ENCODE results near the gene ARSH.
"Not testable (repeated sequence)": the region's sequence is repeated elsewhere in the genome, so short reads cannot be mapped to it uniquely, and the experiment has no call there.

Gene ARSH

GRCh38 chrX:3006495-3006894 lies at the start of gene ARSH:
Gene ARSH (plus strand): TSS chrX:3006546. CDS start chrX:3006613, 67 bp downstream.
- no peak for DNase-seq

- no peak for DNase-seq
Observed at GRCh38 chrX:2958199-2958598, 48.1 kb upstream of the ARSH start.

GRCh38 chrX:2960861-2961515 lies 45.4 kb upstream of the ARSH start:
- DNase-seq: no peak

GRCh38 chrX:2962381-2962780 lies 44.0 kb upstream of the ARSH start:
- DNase-seq: no peak

GRCh38 chrX:2963449-2963848 lies 42.9 kb upstream of the ARSH start:
- DNase-seq: not testable (repeated sequence)

GRCh38 chrX:2963992-2964794 lies 42.2 kb upstream of the ARSH start:
- not testable (repeated sequence) for DNase-seq

GRCh38 chrX:2965965-2966364 lies 40.4 kb upstream of the ARSH start:
- no peak for DNase-seq

GRCh38 chrX:2967012-2967411 lies 39.3 kb upstream of the ARSH start:
- DNase-seq: peak; percentile 43

GRCh38 chrX:2967584-2967983 lies 38.8 kb upstream of the ARSH start:
- DNase-seq: no peak

- DNase-seq: no peak
Observed at GRCh38 chrX:2967998-2968909, 38.1 kb upstream of the ARSH start.

- DNase-seq: no peak
Observed at GRCh38 chrX:2969021-2969420, 37.3 kb upstream of the ARSH start.

GRCh38 chrX:2972391-2972790 lies 34.0 kb upstream of the ARSH start:
- no peak for DNase-seq

GRCh38 chrX:2974961-2975360 lies 31.4 kb upstream of the ARSH start:
- no peak for DNase-seq

GRCh38 chrX:2978639-2979038 lies 27.7 kb upstream of the ARSH start:
- DNase-seq: not testable (repeated sequence)

- no peak for DNase-seq
Observed at GRCh38 chrX:2984342-2984741, 22.0 kb upstream of the ARSH start.

GRCh38 chrX:2989565-2989964 lies 16.8 kb upstream of the ARSH start:
- no peak for DNase-seq

GRCh38 chrX:3010532-3010931 lies 4.2 kb downstream of the ARSH start:
- no peak for DNase-seq

- no peak for DNase-seq
Observed at GRCh38 chrX:3017492-3017891, 11.1 kb downstream of the ARSH start.

GRCh38 chrX:3024176-3024575 lies 17.8 kb downstream of the ARSH start:
- DNase-seq: no peak

- DNase-seq: no peak
Observed at GRCh38 chrX:3026074-3026815, 19.9 kb downstream of the ARSH start.

- no peak for DNase-seq
Observed at GRCh38 chrX:3029129-3029528, 22.8 kb downstream of the ARSH start.

- no peak for DNase-seq
Observed at GRCh38 chrX:3037218-3037617, 30.9 kb downstream of the ARSH start.

- no peak for DNase-seq
Observed at GRCh38 chrX:3044196-3044595, 37.9 kb downstream of the ARSH start.

Data from SHP77 treated with DMSO at 0.1 percent for 48 hours (cell line).